GM13977 (cell line): ENCODE results near the gene DENND6B.

Experiments used
- DNase-seq: peaks from one replicate; pipeline ENCODE4 v3.0.0; 2012; ENCODE audit warnings: low spot score
- CTCF ChIP-seq: IDR thresholded peaks from 2 replicates; pipeline ENCODE4 v1.5.1; 2012; ENCODE audit warnings: mild to moderate bottlenecking, control low read depth; ENCODE audit not compliant: insufficient read depth; ENCODE audit errors: extremely low read depth, missing control alignments
- in situ Hi-C: fragments of 300-500 bp; cut with MboI; formaldehyde crosslinking; loops from one replicate; pipeline ENCODE4 v1.12.0; 2022; ENCODE audit warnings: low sequenced_read_pairs, low pct_unique_long_range_greater_than_20kb, mixed read lengths, inconsistent platforms; ENCODE audit not compliant: unreplicated experiment

The DENND6B gene

DNA sequence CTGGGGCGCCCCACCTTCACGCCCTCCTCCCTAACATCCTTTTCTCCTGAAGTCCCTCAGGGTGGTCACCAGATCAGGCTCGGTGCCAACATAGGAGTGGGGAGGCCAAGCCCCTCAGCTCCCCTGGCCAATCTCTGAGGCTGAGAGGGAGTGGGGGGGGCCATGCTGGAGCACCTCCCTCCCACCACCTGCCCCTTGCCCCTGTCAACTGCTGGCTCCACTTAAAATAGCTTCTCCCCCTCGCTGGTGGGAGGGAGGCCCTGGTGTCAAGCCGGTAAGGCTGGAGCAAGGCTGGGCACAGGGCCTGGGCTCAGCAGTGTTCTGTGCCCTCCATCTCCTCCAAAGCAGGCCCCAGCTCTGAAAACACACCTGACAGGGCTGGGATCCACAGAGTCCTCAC is 24.2 kb downstream of the DENND6B start:
- in situ Hi-C loops, result no loop called here
- TF ChIP-seq CTCF, result no peak
- DNase-seq, result no peak

GRCh38 chr22:50302041-50302541 is 24.7 kb downstream of the DENND6B start:
- no peak for TF ChIP-seq CTCF
- DNase-seq, result no peak
- in situ Hi-C loops, result no loop called here

DNA sequence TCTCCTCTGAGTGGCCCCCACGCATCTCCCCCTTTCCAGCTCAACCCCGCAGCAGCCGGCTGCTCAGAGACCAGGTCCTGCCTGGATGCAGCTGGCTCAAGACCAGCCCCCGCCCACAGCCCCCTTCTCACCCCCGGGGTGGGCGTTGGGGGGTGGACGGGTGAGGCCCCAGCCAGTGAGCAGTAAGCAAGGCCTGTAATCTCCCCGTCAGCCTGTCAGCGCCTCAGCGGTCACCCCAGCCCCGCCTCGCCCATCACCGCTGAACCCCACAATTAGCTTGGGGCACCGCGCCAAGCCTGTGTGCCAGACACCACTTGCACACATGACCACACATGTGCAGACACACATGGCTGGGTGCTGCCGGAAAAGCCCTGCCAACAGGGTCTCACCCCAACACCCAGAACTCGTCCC is 25.2 kb downstream of the DENND6B start:
- in situ Hi-C loops, result no loop called here
- TF ChIP-seq CTCF, result no peak
- no peak for DNase-seq

GRCh38 chr22:50300620-50301257 is 26.1 kb downstream of the DENND6B start:
- in situ Hi-C loops, result no loop called here
- no peak for DNase-seq

DNA sequence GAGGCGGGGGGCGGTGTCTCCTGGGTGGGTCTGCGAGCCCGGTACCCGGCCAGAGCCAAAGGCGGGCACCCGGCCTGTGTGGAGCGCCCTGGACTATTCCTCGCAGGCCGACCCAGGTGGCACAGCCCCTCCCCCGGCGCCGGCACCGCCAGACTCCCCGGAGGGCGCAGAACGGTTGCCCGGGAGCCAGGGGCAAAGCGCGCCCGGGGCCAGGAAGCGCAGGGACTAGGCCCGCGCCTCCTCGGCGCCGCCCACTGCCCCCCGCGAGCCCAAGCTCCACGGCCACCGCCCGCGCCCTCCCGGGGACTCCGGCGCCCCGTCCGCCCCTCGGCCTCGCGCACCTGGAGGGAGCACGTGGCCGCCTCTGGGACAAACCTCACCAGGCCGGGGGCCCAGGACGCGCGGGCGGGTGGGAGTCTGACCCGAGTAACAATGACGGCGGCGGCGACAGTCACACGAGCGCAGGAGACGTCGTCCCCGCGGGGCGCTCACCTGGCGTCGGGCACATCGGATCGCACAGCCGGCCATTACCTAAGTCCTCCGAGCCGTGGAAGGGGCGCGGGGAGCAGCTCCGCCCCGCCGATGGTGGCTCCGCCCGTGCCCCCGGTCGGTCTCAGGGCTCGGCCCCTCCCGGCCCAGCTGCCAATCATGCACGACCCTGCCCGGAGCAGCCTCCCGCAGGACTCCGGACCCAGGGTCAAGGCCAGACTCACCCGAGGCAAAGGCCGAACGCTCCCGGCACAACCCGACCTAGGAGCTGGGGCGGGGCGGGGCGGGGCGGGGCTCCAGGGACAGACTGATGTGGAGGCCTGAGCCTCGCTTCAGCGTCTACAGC is 26.8 kb downstream of the DENND6B start:
- DNase-seq, result no peak
- no peak for TF ChIP-seq CTCF
- in situ Hi-C loops, result no loop called here

More at GRCh38 chr22:50300620-50301257, 26.1 kb downstream of the DENND6B start:
- no peak for TF ChIP-seq CTCF

GRCh38 chr22:50298937-50299784 is 27.7 kb downstream of the DENND6B start:
- TF ChIP-seq CTCF, result no peak
- in situ Hi-C loops, result no loop called here
- no peak for DNase-seq
